WTC11 (cell line): ENCODE results near the gene PKP4.

Experiments used
- GRHL2 ChIP-seq: fragments of 250-450 bp; sonication (Bioruptor Pico); IDR thresholded peaks from 2 replicates; pipeline ENCODE4 v1.8.0; 2022; ENCODE audit warnings: mild to moderate bottlenecking, moderate library complexity; ENCODE audit not compliant: insufficient replicate concordance, severe bottlenecking
- NFATC4 ChIP-seq: fragments of 250-450 bp; sonication (Bioruptor Pico); IDR thresholded peaks from 2 replicates; pipeline ENCODE4 v1.9.0; 2021; ENCODE audit warnings: mild to moderate bottlenecking
- TF ChIP-seq, protein P1 (sequence below): sonication (generic); formaldehyde crosslinking; IDR thresholded peaks from 2 replicates; pipeline ENCODE4 v1.8.0; 2023; ENCODE audit warnings: missing genetic modification reagents
- TF ChIP-seq, protein P2 (sequence below): fragments of 250-450 bp; sonication (Bioruptor Pico); IDR thresholded peaks from 2 replicates; pipeline ENCODE4 v1.8.0; 2021; ENCODE audit warnings: mild to moderate bottlenecking
- TF ChIP-seq, protein P3 (sequence below): sonication (generic); formaldehyde crosslinking; IDR thresholded peaks from 2 replicates; pipeline ENCODE4 v1.8.1; 2023; ENCODE audit warnings: mild to moderate bottlenecking, missing genetic modification reagents, moderate library complexity
- TF ChIP-seq, protein P4 (sequence below): fragments of 200-600 bp; IDR thresholded peaks from 2 replicates; pipeline ENCODE4 v1.8.0; 2022; ENCODE audit warnings: antibody characterized with exemption
- TF ChIP-seq, protein P5 (sequence below): sonication (generic); formaldehyde crosslinking; IDR thresholded peaks from 2 replicates; pipeline ENCODE4 v1.8.1; 2023; ENCODE audit warnings: mild to moderate bottlenecking, missing genetic modification reagents, moderate library complexity

DNA sequence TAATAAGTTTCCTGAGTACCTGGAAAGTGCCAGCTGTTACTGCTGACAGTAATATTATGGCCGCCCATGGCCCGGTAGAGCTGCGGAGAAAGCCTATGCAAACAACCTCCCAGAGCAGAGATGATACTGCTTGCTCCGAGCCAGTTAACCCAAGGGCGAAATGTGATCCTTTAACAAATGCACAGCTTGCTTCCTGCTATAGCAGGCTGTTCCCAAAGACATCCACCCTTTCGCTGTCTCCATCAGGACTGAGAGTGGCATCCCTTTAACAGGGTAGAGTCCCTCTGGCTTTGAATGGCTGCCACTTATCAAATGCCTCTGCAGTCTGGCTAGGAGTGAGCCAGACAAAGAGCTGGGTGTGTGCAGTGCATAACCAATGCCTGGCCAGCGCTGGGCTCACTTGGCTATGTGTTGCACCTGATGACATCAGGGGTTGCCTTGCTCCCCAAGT, 268.7 kb downstream of the PKP4 start:
- TF ChIP-seq, protein P1, sequence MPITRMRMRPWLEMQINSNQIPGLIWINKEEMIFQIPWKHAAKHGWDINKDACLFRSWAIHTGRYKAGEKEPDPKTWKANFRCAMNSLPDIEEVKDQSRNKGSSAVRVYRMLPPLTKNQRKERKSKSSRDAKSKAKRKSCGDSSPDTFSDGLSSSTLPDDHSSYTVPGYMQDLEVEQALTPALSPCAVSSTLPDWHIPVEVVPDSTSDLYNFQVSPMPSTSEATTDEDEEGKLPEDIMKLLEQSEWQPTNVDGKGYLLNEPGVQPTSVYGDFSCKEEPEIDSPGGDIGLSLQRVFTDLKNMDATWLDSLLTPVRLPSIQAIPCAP, result no peak
- TF ChIP-seq, protein P2, sequence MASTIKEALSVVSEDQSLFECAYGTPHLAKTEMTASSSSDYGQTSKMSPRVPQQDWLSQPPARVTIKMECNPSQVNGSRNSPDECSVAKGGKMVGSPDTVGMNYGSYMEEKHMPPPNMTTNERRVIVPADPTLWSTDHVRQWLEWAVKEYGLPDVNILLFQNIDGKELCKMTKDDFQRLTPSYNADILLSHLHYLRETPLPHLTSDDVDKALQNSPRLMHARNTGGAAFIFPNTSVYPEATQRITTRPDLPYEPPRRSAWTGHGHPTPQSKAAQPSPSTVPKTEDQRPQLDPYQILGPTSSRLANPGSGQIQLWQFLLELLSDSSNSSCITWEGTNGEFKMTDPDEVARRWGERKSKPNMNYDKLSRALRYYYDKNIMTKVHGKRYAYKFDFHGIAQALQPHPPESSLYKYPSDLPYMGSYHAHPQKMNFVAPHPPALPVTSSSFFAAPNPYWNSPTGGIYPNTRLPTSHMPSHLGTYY, result no peak
- TF ChIP-seq, protein P3, sequence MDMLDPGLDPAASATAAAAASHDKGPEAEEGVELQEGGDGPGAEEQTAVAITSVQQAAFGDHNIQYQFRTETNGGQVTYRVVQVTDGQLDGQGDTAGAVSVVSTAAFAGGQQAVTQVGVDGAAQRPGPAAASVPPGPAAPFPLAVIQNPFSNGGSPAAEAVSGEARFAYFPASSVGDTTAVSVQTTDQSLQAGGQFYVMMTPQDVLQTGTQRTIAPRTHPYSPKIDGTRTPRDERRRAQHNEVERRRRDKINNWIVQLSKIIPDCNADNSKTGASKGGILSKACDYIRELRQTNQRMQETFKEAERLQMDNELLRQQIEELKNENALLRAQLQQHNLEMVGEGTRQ (CRISPR knock-in tag), result no peak
- TF ChIP-seq, protein P4, sequence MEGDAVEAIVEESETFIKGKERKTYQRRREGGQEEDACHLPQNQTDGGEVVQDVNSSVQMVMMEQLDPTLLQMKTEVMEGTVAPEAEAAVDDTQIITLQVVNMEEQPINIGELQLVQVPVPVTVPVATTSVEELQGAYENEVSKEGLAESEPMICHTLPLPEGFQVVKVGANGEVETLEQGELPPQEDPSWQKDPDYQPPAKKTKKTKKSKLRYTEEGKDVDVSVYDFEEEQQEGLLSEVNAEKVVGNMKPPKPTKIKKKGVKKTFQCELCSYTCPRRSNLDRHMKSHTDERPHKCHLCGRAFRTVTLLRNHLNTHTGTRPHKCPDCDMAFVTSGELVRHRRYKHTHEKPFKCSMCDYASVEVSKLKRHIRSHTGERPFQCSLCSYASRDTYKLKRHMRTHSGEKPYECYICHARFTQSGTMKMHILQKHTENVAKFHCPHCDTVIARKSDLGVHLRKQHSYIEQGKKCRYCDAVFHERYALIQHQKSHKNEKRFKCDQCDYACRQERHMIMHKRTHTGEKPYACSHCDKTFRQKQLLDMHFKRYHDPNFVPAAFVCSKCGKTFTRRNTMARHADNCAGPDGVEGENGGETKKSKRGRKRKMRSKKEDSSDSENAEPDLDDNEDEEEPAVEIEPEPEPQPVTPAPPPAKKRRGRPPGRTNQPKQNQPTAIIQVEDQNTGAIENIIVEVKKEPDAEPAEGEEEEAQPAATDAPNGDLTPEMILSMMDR, result no peak
- TF ChIP-seq, protein P5, sequence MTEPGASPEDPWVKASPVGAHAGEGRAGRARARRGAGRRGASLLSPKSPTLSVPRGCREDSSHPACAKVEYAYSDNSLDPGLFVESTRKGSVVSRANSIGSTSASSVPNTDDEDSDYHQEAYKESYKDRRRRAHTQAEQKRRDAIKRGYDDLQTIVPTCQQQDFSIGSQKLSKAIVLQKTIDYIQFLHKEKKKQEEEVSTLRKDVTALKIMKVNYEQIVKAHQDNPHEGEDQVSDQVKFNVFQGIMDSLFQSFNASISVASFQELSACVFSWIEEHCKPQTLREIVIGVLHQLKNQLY, result no peak
- no peak for TF ChIP-seq GRHL2
- TF ChIP-seq NFATC4 (CRISPR knock-in tag), result no peak
